ENCODE results near the gene RAP1GAP2.

GRCh38 chr17:2899906-2900305 is 103.7 kb downstream of the RAP1GAP2 start:
- TF ChIP-seq CTCF (IDR thresholded peaks at IDR 0.05; ENCODE audit: insufficient read depth, low read depth, low read length) (no peak), EZH2 (IDR thresholded peaks at IDR 0.05; ENCODE audit: insufficient read depth, low read length) (no peak)
